ENCODE results near the gene CEBPA. TPM values are rescaled to one million over a fixed set of nuclear protein-coding genes. Genes with fewer than 3 reads are reported as not detected.

The CEBPA gene
- total RNA-seq, 1 experiment from 2014 or later = 3.2 TPM

- Histone ChIP-seq H4K8ac (replicated peaks; ENCODE audit: insufficient read length, low read depth, low read length) (no peak overlapping the region), H2BK120ac (ENCODE audit: low read depth, low read length, poor library complexity, severe bottlenecking) (no peak overlapping the region), H2BK12ac (ENCODE audit: insufficient read length, low read depth, low read length) (no peak overlapping the region), H2AFZ (ENCODE audit: low read length) (no peak overlapping the region), H3K23me2 (ENCODE audit: insufficient read length, low read depth, low read length, poor library complexity, severe bottlenecking) (no peaks in the 10 kb centered on the region), H3T11ph (ENCODE audit: low read length) (no peak overlapping the region), H3K27ac (ENCODE audit: insufficient read length, low read depth, low read length) (no peak overlapping the region), H3K4ac (ENCODE audit: low read depth, low read length) (no peak overlapping the region), H3K23ac (ENCODE audit: insufficient read length, low read depth, low read length) (no peak overlapping the region), H3K56ac (ENCODE audit: insufficient read length, low read depth, low read length) (no peak overlapping the region), H4K5ac (ENCODE audit: insufficient read length, low read depth, low read length) (no peak overlapping the region), H2BK15ac (ENCODE audit: low read depth, low read length) (no peak overlapping the region), H4K20me1 (ENCODE audit: control insufficient read depth, insufficient read depth, insufficient read length) (no peaks in the 10 kb centered on the region), H3K9ac (ENCODE audit: extremely low read depth, insufficient read length, low read length) (no peak overlapping the region), H2AK5ac (ENCODE audit: insufficient read length, low read length) (no peak overlapping the region), H3K27me3 (ENCODE audit: insufficient read depth, low read length) (no peaks in the 10 kb centered on the region), H2BK20ac (ENCODE audit: low read depth, low read length, poor library complexity, severe bottlenecking) (no peak overlapping the region), H3K9me3 (ENCODE audit: control insufficient read depth, low read depth, low read length) (no peaks in the 10 kb centered on the region), H3K79me1 (ENCODE audit: insufficient read depth, low read depth, low read length, poor library complexity, severe bottlenecking) (no peaks in the 10 kb centered on the region), H4K91ac (ENCODE audit: insufficient read length, low read depth, low read length) (no peak overlapping the region), H3K79me2 (ENCODE audit: insufficient read depth, low read length) (no peaks in the 10 kb centered on the region), H2BK5ac (ENCODE audit: insufficient read length, low read length) (no peak overlapping the region), H3K18ac (ENCODE audit: insufficient read length, low read depth, low read length) (no peak overlapping the region), H3K14ac (ENCODE audit: insufficient read depth, low read length) (no peak overlapping the region), H3K4me2 (ENCODE audit: insufficient read depth, insufficient read length, low read length) (no peak overlapping the region), H3K4me1 (ENCODE audit: insufficient read depth, low read length) (no peaks in the 10 kb centered on the region)
- peaks cover 0 to under 1% of the 10 kb centered on the region in 2 experiments; a peak in 1 of 4 replicates for H3K4me1 Mint-ChIP-seq
- H3K36me3 Mint-ChIP-seq (ENCODE audit: insufficient read depth in 1 of 3, low read depth in 3 of 3) = no peaks in the 10 kb centered on the region
- H3K27ac Mint-ChIP-seq = no peak overlapping the region
- no peak for TF ChIP-seq CTCF (conservative IDR thresholded peaks at IDR 0.05)
- no peaks in the 10 kb centered on the region; a peak in 2 of 5 replicates for H3K9me3 Mint-ChIP-seq
- peaks cover 12% of the 10 kb centered on the region for H3K27me3 Mint-ChIP-seq (ENCODE audit: low read depth)
- WGBS (ENCODE audit: extremely low coverage, insufficient read length, low lambda C conversion rate) = no CpG with 5 or more reads among the region's 12 CpGs
- no peak overlapping the region for H3K4me3 Mint-ChIP-seq
- no peak for DNase-seq
Observed at GRCh38 chr19:33349319-33350289, 47.3 kb upstream of the CEBPA start.

Data from H9 (cell line).